GM12872 (cell line): ENCODE results near the gene CEPT1.

Source experiments
- CTCF ChIP-seq: IDR thresholded peaks from 3 replicates; pipeline ENCODE4 v1.5.1; 2011; ENCODE audit warnings: low read depth, mild to moderate bottlenecking, low read length, moderate library complexity; ENCODE audit not compliant: insufficient read depth

The CEPT1 gene

DNA sequence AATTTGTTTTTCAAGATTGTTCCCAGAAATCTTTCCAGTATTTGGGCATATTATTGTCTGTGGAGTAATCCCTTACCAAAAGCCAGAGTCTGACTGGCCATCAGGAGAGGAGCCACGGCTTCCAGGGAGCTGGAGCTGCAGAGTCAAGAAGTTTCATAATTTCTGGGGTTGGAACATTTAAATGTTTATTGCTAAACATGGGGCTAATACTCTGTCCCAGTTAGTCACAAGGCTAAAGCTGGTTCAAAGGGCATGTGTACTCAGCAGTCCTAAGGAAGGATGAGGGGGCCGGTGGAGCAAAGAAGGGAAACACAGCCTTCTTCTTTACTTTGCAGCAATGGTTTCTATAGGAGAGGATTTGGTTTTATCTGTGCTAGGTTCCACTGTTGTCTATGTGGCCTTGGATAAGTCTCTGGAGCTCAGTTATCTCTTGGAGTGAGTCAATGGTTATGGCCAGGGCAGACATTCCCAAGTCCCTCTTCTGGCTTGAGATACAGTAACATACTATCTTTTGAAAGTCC is 51.0 kb downstream of the CEPT1 start:
- TF ChIP-seq CTCF, result no peak

DNA sequence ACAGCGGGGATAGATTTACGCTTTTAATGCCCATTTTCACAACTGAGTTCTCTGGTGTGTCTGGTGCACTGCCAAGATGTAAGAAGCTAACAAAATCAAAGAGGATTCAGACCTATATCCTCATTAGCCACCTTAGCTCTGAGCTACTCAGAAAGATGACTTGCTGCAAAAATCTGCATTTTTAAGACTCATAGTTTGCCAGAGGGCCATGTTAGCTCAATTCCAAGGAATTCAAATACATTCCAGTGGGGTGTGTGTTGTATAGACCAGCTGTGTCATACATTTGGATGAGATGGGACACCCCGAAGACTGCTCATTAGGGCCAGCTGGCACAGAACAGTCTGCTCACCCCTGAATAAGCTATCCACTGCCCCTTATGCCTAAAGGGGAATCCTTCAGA is 51.5 kb downstream of the CEPT1 start:
- no peak for TF ChIP-seq CTCF

DNA sequence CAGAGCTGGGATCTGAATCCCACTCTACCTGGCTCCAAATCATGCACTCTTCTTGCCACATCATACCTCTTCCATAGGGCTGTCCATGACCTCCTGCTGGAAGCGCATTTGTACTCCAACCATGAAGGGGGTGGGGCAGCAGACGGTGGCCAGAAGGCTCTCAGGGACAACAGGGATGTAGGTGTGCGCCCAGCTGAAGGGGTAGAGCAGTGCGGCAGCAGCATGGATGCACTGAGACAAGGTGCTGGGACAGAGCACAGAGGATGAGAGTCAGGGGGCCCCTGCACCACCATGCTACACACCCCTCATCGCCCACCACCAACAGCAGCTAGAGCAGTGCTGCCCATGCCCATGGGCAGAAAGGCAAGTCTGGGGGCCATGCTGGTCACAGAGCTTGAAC is 52.1 kb downstream of the CEPT1 start:
- TF ChIP-seq CTCF, result no peak

DNA sequence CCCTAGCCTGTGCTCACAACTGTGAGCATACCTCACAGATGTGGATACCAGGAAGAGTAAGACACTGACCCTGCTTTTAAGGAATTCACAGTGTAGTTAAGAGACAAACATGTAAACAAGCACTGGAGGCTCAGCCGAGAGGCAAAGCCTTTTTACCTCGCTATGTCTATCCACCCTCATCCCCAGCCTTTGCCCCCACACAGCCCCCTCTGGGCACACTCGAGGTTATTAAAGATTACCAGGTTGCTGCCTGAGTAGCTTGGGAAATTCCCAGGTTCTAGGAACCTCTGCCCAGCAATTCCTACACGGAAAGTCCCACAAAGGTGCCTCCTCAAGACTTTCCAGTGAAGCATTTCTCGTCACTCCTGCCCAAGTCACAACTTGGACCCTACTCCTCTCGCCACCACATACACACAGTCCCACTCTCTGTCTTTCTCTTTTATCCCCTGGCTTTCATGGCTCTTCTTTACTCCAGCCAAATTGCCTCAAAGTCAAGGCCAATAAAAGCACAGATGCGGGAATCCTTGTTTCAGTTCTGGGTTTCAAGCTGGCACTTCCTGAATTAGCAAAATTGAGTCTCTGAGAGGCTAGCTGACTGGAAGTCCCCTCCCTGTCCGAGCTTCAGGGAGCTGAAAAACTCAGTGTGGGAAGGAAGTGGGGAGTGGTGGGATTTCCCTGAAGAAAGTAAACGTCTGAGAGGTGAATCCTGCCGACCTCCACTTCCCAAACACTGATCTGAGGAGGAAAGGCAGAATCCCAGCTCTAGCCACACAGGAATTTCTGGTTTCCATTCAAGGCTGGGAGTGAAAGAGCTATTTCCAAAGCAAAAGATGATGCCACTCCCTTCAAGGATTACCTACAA is 52.9 kb downstream of the CEPT1 start:
- no peak for TF ChIP-seq CTCF

GRCh38 chr1:111193712-111194480 is 53.9 kb downstream of the CEPT1 start:
- TF ChIP-seq CTCF, result no peak

- TF ChIP-seq CTCF, result no peak
These were observed 55.1 kb downstream of the CEPT1 start for GRCh38 chr1:111195002-111195684.

DNA sequence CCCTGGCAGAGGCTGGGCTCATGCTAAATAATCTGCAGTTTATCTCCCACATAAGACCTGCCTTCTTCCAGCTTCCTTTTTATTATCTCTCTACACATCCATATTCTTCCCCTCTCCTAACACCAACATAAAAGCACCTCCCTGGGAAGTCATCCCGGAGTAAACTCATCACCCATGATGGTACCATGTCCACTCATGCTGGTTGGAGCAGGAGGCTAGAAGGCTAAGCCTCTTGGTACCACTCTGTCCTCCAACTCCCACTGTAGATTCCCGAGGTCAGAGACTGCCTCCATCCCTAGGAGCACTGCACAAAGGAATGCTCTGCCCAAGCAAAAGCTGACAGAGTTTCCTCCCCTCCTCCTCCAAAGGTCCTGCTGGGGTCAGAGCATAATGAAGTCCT is 56.2 kb downstream of the CEPT1 start:
- TF ChIP-seq CTCF, result no peak
